Germinal center (tissue), 1 donor: ENCODE data around the gene MCL1.

Experiments used
- DNase-seq: peaks from one replicate; pipeline ENCODE4 v3.0.0; 2012; ENCODE audit warnings: mixed read lengths, low spot score

MCL1 gene

GRCh38 chr1:150555971-150556865 lies 23.2 kb downstream of the MCL1 start:
- DNase-seq, result no peak

- no peak for DNase-seq
Measured at GRCh38 chr1:150555198-150555970, 24.0 kb downstream of the MCL1 start.

DNA sequence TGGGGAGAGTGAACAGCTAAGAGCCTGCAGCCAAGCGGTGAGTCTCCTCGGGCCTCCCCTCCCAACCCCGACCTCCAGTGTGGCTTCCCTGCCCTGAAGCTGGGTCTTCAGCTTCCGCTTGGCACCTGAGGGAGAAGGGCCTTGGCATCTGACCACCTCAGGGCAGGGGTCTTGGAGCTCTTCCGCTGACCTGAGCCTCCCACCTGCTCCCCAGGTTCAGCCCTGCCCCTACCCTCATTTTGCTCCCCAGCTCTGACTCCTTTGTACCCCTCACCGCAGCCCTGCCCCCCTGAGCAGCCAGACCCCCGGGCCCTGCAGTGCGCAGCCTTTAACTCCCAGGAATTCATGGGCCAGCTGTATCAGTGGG lies 25.3 kb downstream of the MCL1 start:
- no peak for DNase-seq

- no peak for DNase-seq
Measured at GRCh38 chr1:150553392-150554085, 25.9 kb downstream of the MCL1 start.

- no peak for DNase-seq
Measured at GRCh38 chr1:150552911-150553289, 26.5 kb downstream of the MCL1 start.

GRCh38 chr1:150552128-150552910 lies 27.1 kb downstream of the MCL1 start:
- peak; percentile 38 for DNase-seq

DNA sequence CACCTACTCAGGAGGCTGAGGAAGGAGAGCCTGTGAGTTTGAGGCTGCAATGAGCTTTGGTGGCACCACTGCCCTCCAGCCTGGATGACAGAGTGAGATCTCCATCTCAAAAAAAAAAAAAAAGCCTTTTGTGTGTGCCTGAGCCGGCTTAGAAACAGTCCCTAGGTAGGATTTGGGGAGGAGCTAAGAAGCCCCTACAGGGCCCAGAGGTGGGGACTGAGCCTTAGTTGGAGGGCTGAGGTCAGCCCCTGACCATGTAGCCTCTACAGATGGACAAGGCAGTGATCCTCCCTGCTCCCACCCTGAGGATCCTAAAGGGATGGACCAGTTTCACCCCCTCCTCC lies 27.7 kb downstream of the MCL1 start:
- DNase-seq, result no peak

DNA sequence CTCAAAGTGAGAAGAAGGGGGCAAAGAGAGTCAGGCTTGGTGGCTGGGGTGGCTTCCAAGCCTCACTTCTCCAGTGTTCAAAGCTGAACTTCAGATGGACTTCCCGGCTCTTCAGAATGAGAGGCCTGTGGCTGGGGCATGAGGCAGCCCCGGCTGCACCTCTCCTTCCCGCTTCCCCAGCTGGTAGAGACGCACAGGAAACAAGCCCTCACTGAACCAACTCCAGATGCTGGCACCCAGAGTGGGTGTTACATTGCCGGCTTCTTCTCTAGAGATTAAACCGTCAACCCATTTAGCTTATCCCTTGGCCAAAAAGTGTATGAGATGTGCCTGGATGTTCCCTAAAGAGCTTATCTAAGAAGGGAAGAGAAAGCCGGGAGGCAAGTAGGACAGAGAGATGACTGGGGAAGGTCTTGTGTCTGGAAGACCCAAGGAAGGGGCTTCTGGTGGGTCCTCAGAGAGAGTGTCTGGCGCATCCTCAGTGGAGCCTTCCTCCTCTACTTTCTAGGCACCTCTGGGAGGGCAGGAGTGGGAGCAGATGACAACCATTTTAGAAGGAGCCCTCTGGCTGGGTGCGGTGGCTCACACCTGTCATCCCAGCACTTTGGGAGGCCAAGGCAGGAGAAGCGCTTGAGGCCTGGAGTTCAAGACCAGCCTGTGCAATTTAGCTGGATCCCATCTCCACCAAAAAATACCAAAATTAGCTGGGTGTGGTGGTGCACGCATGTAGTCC lies 28.2 kb downstream of the MCL1 start:
- no peak for DNase-seq

DNA sequence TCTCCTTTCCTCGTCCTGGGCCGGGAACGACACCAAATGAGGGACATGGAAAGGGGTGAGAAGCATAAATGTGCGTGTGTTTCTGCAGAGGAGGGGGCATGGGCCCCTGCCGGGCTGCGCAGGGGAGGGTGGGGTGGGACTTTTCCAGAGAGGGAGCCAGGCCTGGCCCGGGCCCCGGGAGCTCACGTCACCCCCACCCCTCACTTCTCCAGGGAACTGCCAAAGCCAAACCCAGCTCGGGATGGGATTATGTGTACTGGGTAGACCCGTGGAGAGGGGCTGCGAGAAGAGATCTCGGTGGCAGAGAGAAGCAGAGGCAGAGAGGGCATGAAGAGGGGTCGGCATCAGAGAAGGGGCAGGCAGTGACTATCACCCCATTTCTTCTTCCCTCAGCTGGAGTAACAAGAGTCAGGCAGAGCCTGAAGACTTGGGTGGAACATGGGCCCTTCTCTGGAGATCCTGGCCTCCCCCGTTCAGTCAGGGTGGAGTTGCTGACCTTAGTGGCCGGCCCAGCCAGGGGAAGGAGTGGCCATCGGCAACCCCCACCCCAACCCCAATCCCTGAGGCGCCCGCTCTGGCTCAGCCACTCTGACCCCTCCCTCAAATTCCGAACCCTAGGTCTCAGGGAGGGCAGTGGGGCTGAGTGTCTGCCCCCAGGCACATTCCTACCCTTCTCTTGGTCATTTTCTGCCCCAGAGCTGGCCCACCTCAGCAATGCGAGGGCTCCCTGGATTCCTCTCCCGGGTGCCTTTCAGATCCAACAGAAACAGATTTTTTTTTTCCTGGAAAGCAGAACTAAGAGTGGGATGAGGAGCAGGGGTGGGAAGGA lies 29.0 kb downstream of the MCL1 start:
- DNase-seq, result no peak

DNA sequence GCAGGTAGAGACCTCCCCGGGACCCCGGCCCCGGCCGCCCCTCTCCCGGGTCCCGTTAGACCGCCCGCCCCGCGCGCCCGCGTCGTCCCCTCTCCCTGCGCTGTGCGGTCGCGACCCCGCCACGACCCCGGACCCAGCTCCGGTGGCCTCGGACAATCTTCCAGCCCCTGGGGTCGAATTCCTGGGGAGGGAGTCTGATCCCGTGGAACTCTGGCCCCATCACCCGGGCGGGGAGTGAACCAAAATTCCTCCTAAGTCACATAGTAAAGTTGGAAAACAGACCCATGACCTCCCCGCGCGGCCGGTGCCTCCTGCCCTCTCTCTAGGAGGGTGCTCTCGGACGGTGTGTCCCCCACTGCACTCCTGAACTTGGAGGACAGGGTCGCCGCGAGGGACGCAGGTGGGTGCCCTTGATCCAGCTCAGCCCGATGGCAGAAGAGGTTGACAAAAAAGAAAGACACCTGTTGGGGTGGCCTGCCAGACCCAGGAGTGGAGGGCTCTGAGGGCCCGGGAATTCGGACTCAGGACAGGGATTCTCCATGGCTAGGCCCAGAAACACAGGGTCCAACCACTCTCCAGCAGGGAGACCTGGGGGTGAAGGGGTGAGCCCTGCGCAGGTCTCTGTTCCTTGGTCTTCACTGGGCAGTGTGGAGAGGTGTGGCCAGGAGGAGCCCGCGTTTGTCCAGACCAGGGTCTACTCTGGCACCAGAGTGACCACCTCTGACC lies 29.8 kb downstream of the MCL1 start:
- no peak for DNase-seq

DNA sequence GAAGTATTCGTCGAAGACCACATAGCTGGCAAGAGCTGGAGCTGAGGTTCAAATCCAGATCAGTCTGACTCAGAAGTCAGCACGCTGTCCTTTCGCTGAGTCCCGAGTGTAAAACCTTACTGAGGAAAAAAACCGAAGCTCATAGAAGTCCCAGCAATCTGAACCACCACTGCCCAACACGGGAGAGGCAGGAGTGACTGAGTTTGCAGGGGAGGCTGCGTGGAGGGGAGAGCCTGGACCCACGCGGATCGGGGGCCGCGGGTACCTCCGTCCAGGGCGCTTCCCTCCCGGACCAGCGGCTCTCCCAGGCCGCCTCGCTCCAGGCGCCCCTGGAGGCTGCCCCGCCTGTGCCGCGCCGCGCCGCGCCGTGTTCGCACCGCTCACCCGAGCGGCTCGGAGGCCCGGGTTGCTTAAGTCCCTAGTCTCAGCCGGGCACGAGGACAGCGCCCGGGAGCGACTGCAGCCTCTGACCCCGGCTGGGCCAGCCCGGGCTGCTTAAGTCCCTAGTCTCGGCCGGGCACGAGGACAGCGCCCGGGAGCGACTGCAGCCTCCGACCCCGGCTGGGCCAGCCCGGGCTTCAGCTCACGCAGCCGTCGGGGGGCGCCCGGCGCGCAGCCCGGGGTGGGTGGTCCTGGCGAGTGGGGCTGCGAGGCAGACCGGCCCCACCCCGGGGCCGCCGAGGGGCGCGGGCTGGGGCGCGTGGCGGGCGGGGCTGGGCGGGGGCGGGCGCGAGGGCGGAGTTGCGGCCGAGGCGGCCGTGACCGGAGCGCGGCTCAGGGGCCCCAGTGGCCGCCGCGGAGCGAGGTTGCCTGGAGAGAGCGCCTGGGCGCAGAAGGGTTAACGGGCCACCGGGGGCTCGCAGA lies 30.5 kb downstream of the MCL1 start, which contains the start of gene ADAMTSL4:
ADAMTSL4 (plus strand) TSS at position 777 of the 864 bp plus-strand sequence. CDS start 2,881 bp downstream, outside the sequence.
- DNase-seq, result peak; percentile 68

DNA sequence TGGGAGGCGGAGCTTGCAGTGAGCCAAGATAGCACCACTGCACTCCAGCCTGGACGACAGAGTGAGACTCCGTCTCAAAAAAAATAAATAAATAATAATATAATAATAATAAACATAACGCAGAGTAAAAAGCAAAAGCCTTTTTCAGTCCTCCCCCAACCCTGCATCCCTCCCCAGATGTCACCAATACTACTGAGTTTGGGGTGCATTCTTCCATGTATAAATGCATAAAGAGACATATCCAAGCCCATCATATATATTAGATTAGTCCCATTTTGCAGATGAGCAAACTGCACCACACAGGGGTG lies 31.1 kb downstream of the MCL1 start:
- no peak for DNase-seq

- DNase-seq, result no peak
Measured at GRCh38 chr1:150546294-150546937, 33.0 kb downstream of the MCL1 start.

GRCh38 chr1:150545486-150546032 lies 33.9 kb downstream of the MCL1 start:
- DNase-seq, result no peak

DNA sequence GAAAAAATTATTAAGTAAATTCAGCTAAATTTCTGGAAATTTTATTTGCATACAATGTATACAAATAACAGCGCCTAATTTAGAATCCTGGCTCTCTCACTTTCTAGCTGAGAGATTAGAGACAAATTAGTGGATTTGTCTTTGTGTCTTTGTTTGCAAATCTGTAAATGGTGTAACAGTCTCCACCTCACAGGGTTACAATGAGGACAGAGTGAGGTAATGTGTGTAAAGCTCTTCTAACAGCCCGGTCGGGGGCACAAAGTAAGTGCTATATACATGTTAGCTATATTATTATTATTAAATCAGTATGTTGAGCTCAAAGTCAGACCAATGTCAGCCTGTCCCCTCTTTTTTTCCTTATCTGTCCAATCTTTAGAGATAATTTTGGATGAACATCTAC lies 35.2 kb downstream of the MCL1 start:
- no peak for DNase-seq

DNA sequence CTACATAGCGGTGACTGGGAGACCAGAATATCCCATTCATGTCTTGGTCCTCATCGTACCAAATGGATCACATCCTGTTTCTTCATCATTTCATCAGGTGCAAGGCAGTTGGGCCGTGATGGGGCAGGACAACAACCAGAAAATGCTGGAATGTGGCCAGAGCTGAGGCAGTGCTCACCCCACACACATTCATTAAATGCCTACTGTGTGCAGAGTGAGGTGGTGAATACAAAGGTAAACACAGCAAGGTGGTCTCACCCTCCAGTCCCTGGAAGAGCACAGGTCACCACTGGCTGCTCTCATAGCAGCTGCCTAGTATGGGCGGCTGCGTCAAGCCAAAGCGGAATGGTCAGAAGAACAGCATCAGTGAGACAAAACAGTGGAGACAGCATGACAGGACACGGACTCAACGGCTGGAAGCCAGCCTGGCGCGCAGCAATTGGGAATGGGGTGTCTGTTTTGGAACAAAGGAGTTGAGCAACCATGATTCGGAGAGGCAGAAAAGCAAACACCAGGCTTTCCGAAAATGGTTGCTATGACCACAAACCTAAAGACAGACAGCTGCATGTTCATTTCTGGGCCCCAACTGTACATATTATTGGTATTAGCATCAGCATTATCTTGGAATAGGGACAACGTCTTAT lies 35.8 kb downstream of the MCL1 start:
- no peak for DNase-seq
